ENCODE data around the gene HIVEP3.

Gene HIVEP3

DNA sequence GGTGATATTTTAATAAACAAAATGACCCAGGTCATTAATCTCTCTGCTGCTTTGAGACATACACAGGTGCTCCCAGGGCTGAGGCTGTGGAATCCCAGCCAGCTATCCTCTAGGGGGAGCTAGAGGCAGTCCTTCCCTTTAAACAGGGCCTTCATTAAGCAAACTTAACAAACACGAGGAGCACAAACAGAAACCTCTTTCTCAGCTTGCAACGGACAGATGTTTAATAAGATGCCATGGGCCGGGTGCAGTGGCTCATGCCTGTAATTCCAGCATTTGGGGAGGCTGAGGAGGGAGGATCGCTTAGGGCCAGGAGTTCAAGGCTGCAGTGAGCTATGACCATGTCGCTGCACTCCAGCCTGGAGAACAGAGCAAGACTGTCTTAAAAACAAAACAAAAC lies 106.7 kb downstream of the HIVEP3 start:
- POLR2A ChIA-PET = interaction anchor here (0.6 kb wide), 2 partner anchors 445 to 541 kb away, joined by 3 to 5 read pairs; no protein-coding TSS in a partner anchor
- no peak overlapping the region for H3K27ac ChIP-seq (ENCODE audit: extremely low read depth, low read depth, low read length)
- no peaks in the 10 kb centered on the region for H3K4me1 ChIP-seq (ENCODE audit: control insufficient read depth, insufficient read depth, low read length)
- CTCF ChIA-PET = interaction anchor here (0.6 to 3.6 kb wide), 24 partner anchors 9 to 473 kb away, joined by 3 to 27 read pairs (median 4); no protein-coding TSS in a partner anchor
- no peaks in the 10 kb centered on the region for H3K36me3 ChIP-seq (ENCODE audit: control insufficient read depth in 2 of 2, insufficient read depth in 1 of 2, low read length in 2 of 2)
- H3K9me3 ChIP-seq (ENCODE audit: control insufficient read depth, insufficient read depth, low read depth, low read length) = no peaks in the 10 kb centered on the region
- H3K4me3 ChIP-seq (ENCODE audit: low read depth, low read length) = no peak overlapping the region
- TF ChIP-seq ZNF324 (tag by site-specific recombination; IDR thresholded peaks at IDR 0.05) = no peak
- TF ChIP-seq, protein P1, sequence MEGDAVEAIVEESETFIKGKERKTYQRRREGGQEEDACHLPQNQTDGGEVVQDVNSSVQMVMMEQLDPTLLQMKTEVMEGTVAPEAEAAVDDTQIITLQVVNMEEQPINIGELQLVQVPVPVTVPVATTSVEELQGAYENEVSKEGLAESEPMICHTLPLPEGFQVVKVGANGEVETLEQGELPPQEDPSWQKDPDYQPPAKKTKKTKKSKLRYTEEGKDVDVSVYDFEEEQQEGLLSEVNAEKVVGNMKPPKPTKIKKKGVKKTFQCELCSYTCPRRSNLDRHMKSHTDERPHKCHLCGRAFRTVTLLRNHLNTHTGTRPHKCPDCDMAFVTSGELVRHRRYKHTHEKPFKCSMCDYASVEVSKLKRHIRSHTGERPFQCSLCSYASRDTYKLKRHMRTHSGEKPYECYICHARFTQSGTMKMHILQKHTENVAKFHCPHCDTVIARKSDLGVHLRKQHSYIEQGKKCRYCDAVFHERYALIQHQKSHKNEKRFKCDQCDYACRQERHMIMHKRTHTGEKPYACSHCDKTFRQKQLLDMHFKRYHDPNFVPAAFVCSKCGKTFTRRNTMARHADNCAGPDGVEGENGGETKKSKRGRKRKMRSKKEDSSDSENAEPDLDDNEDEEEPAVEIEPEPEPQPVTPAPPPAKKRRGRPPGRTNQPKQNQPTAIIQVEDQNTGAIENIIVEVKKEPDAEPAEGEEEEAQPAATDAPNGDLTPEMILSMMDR (tag by site-specific recombination; IDR thresholded peaks at IDR 0.05) = 0 out of 2 replicates have a peak, but pooled peaks have one; percentile 11
- 0 out of 2 replicates have a peak, but pooled peaks have one; percentile 27 for TF ChIP-seq ZFP37 (tag by site-specific recombination; IDR thresholded peaks at IDR 0.05)
- peak; percentile 53 for TF ChIP-seq ZNF654 (tag by site-specific recombination; IDR thresholded peaks at IDR 0.05; ENCODE audit: low read depth)
- TF ChIP-seq ZNF660 (tag by site-specific recombination; IDR thresholded peaks at IDR 0.05) = peak; percentile 44; the same call in 1 of the 2 replicates

DNA sequence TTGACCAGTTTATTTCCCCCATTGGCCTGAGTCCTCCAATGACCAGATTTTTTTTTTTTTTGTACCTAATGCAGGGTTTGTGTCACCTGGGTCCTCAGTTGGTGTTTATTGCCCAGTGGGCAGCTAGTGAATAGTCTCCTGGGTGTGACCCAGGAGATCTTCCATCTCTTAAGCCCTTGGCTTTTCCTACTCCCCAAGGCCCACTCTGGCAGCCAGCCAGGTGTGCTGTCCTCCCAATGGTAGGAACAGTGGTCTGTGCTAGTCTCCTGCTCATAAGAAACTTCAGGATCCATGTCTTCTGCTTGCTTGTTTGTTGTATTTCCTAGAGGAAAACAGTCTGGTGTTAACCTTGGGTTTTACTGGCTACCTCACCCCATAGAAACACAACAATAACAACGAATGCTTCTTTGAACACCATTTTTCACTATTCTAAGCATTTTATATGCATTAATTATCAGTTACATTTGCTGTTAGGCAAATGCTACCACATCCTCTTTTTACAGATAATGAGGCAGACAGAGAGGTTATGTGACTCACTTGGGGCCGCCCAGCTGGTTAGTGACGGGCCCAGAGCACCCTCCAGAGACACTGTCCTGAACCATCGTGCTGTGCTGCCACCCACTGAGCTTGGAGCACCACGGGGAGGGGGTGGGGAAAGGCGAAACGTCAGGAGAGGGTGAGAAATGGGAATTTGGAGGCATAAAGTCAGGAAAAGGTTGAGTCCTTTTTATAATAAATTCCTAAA lies 107.5 kb downstream of the HIVEP3 start:
- TF ChIP-seq ZIC2 (tag by site-specific recombination; IDR thresholded peaks at IDR 0.05) (0 out of 2 replicates have a peak, but pooled peaks have one; percentile 16), ZNF670 (tag by site-specific recombination; IDR thresholded peaks at IDR 0.05; ENCODE audit: low read depth) (no peak)
- Histone ChIP-seq H3K4me3 (ENCODE audit: low read depth, low read length) (no peak overlapping the region), H3K36me3 (ENCODE audit: control insufficient read depth in 2 of 2, insufficient read depth in 1 of 2, low read length in 2 of 2) (no peaks in the 10 kb centered on the region), H3K27ac (ENCODE audit: extremely low read depth, low read depth, low read length) (no peak overlapping the region), H3K9me3 (ENCODE audit: control insufficient read depth, insufficient read depth, low read depth, low read length) (no peaks in the 10 kb centered on the region), H3K4me1 (ENCODE audit: control insufficient read depth, insufficient read depth, low read length) (no peaks in the 10 kb centered on the region)
- CTCF ChIA-PET = interaction anchor here (0.5 to 3.6 kb wide), 18 partner anchors 8 to 414 kb away, joined by 3 to 27 read pairs (median 4); no protein-coding TSS in a partner anchor
- POLR2A ChIA-PET = interaction anchor here (0.6 kb wide), 1 partner anchor 541 kb away, joined by 5 read pairs; no protein-coding TSS in a partner anchor

DNA sequence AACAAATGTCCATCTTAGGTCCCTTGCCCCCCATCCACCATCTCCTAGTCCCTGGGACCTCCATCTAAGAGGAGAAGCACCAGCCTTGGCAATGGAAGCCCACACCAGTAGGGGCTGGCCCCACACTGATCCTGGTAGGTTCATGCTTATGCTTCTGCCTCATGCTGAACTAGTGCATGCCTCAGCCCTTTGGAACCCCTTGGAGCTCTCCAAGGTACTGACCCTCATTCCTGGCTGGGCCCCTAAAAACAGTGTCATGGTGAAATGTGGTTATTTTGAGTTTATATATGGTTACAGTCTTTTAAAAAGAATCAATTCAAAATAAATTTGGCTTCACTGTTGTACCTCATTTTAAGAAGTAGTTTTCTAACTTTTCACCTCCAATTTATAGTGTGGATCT lies 108.3 kb downstream of the HIVEP3 start:
- POLR2A ChIA-PET = no interaction called here
- CTCF ChIA-PET = interaction anchor here (0.5 to 3.6 kb wide), 4 partner anchors 12 to 415 kb away, joined by 3 to 27 read pairs (median 4); no protein-coding TSS in a partner anchor

DNA sequence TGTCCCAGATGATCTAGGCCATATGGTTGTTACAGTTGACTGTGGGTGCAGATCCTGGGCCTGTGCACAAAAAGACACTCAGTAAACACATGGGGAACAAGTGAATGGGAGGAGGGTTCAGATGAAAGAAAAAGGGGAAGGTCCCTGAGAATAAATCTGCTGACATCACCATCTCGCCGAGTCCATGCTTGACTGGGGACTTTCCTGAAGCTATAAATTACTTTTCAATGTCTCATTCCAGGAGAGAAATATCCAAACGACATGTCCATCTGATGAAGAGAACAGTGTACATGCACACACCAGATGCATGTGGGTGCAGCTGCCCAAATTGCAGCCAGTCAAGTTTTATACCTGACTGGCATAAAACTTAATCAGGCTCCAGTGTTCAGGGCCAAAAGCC lies 109.0 kb downstream of the HIVEP3 start:
- TF ChIP-seq GLI4 (tag by site-specific recombination; IDR thresholded peaks at IDR 0.05) = no peak
- TF ChIP-seq ZNF621 (tag by site-specific recombination; IDR thresholded peaks at IDR 0.05) = no peak
- no peak for TF ChIP-seq FEZF1 (tag by site-specific recombination; IDR thresholded peaks at IDR 0.05)
- no peak for TF ChIP-seq ZNF837 (tag by site-specific recombination; IDR thresholded peaks at IDR 0.05)
- no peak for TF ChIP-seq ZNF174 (tag by site-specific recombination; IDR thresholded peaks at IDR 0.05)
- no peak for TF ChIP-seq ZNF785 (tag by site-specific recombination; IDR thresholded peaks at IDR 0.05)
- TF ChIP-seq, protein P2, sequence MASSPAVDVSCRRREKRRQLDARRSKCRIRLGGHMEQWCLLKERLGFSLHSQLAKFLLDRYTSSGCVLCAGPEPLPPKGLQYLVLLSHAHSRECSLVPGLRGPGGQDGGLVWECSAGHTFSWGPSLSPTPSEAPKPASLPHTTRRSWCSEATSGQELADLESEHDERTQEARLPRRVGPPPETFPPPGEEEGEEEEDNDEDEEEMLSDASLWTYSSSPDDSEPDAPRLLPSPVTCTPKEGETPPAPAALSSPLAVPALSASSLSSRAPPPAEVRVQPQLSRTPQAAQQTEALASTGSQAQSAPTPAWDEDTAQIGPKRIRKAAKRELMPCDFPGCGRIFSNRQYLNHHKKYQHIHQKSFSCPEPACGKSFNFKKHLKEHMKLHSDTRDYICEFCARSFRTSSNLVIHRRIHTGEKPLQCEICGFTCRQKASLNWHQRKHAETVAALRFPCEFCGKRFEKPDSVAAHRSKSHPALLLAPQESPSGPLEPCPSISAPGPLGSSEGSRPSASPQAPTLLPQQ (tag by site-specific recombination; IDR thresholded peaks at IDR 0.05) = no peak
- Histone ChIP-seq H3K36me3 (ENCODE audit: control insufficient read depth in 2 of 2, insufficient read depth in 1 of 2, low read length in 2 of 2) (no peaks in the 10 kb centered on the region), H3K9me3 (ENCODE audit: control insufficient read depth, insufficient read depth, low read depth, low read length) (no peaks in the 10 kb centered on the region), H3K4me3 (ENCODE audit: low read depth, low read length) (no peak overlapping the region), H3K4me1 (ENCODE audit: control insufficient read depth, insufficient read depth, low read length) (no peaks in the 10 kb centered on the region), H3K27ac (ENCODE audit: extremely low read depth, low read depth, low read length) (no peak overlapping the region)
- POLR2A ChIA-PET = no interaction called here
- CTCF ChIA-PET = interaction anchor here (1.6 kb wide), 1 partner anchor 236 kb away, joined by 5 read pairs; no protein-coding TSS in a partner anchor

More for the DNA sequence above, 108.3 kb downstream of the HIVEP3 start:
- Histone ChIP-seq H3K4me1 (ENCODE audit: control insufficient read depth, insufficient read depth, low read length) (no peaks in the 10 kb centered on the region), H3K27ac (ENCODE audit: extremely low read depth, low read depth, low read length) (no peak overlapping the region), H3K9me3 (ENCODE audit: control insufficient read depth, insufficient read depth, low read depth, low read length) (no peaks in the 10 kb centered on the region), H3K36me3 (ENCODE audit: control insufficient read depth in 2 of 2, insufficient read depth in 1 of 2, low read length in 2 of 2) (no peaks in the 10 kb centered on the region), H3K4me3 (ENCODE audit: low read depth, low read length) (no peak overlapping the region)
- no peak for TF ChIP-seq ZNF623 (tag by site-specific recombination; IDR thresholded peaks at IDR 0.05)
- TF ChIP-seq, protein P3, sequence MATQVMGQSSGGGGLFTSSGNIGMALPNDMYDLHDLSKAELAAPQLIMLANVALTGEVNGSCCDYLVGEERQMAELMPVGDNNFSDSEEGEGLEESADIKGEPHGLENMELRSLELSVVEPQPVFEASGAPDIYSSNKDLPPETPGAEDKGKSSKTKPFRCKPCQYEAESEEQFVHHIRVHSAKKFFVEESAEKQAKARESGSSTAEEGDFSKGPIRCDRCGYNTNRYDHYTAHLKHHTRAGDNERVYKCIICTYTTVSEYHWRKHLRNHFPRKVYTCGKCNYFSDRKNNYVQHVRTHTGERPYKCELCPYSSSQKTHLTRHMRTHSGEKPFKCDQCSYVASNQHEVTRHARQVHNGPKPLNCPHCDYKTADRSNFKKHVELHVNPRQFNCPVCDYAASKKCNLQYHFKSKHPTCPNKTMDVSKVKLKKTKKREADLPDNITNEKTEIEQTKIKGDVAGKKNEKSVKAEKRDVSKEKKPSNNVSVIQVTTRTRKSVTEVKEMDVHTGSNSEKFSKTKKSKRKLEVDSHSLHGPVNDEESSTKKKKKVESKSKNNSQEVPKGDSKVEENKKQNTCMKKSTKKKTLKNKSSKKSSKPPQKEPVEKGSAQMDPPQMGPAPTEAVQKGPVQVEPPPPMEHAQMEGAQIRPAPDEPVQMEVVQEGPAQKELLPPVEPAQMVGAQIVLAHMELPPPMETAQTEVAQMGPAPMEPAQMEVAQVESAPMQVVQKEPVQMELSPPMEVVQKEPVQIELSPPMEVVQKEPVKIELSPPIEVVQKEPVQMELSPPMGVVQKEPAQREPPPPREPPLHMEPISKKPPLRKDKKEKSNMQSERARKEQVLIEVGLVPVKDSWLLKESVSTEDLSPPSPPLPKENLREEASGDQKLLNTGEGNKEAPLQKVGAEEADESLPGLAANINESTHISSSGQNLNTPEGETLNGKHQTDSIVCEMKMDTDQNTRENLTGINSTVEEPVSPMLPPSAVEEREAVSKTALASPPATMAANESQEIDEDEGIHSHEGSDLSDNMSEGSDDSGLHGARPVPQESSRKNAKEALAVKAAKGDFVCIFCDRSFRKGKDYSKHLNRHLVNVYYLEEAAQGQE (tag by site-specific recombination; IDR thresholded peaks at IDR 0.05) = peak; percentile 94

Data from HEK293 (cell line).